Mucosa of stomach (tissue), 1 donor: Measurements from ENCODE around the gene RNF222.
A peak's percentile ranks its signal among the peaks of the same experiment; 100 is the strongest.

ENCODE experiments used
- H3K27me3 ChIP-seq: one replicate; pipeline ENCODE4 v1.7.0; 2013; ENCODE audit warnings: mild to moderate bottlenecking, low read length; ENCODE audit not compliant: control insufficient read depth, insufficient read depth
- H3K36me3 ChIP-seq: one replicate; pipeline ENCODE4 v1.7.0; 2013; ENCODE audit warnings: low read length; ENCODE audit not compliant: control insufficient read depth, insufficient read depth
- H3K4me1 ChIP-seq: one replicate; pipeline ENCODE4 v1.7.0; 2013; ENCODE audit warnings: mild to moderate bottlenecking, low read length; ENCODE audit not compliant: control insufficient read depth, insufficient read depth
- H3K4me3 ChIP-seq: one replicate; pipeline ENCODE4 v1.7.0; 2013; ENCODE audit warnings: low read length
- H3K9ac ChIP-seq: one replicate; pipeline ENCODE4 v1.7.0; 2013; ENCODE audit warnings: mild to moderate bottlenecking, low read length, moderate library complexity
- H3K9me3 ChIP-seq: one replicate; pipeline ENCODE4 v1.7.0; 2013; ENCODE audit warnings: mild to moderate bottlenecking, low read length, moderate library complexity; ENCODE audit not compliant: control insufficient read depth
- donor health status: Pancreatic carcinoma.

RNF222 gene

GRCh38 chr17:8397636-8398035 lies at the start of gene RNF222:
RNF222 (minus strand) TSS chr17:8397827; CDS start chr17:8393461, 4,366 bp downstream.
- Histone ChIP-seq H3K9ac (no peak within 1 kb of the TSS), H3K27me3 (peaks cover 37% of the 10 kb centered on the region), H3K36me3 (no peaks in the 10 kb centered on the region), H3K4me1 (no peaks in the 10 kb centered on the region), H3K9me3 (no peaks in the 10 kb centered on the region), H3K4me3 (no peak within 1 kb of the TSS)

GRCh38 chr17:8445536-8445935 lies 47.9 kb upstream of the RNF222 start:
- no peak overlapping the region for H3K4me3 ChIP-seq
- H3K9me3 ChIP-seq: no peaks in the 10 kb centered on the region
- H3K9ac ChIP-seq: no peak overlapping the region
- no peaks in the 10 kb centered on the region for H3K27me3 ChIP-seq
- no peaks in the 10 kb centered on the region for H3K4me1 ChIP-seq
- H3K36me3 ChIP-seq: no peaks in the 10 kb centered on the region

GRCh38 chr17:8444494-8444893 lies 46.9 kb upstream of the RNF222 start:
- no peaks in the 10 kb centered on the region for H3K36me3 ChIP-seq
- no peak overlapping the region for H3K4me3 ChIP-seq
- no peaks in the 10 kb centered on the region for H3K9me3 ChIP-seq
- H3K27me3 ChIP-seq: no peaks in the 10 kb centered on the region
- no peak overlapping the region for H3K9ac ChIP-seq
- no peaks in the 10 kb centered on the region for H3K4me1 ChIP-seq

- no peaks in the 10 kb centered on the region for H3K36me3 ChIP-seq
- no peaks in the 10 kb centered on the region for H3K4me1 ChIP-seq
Observed at GRCh38 chr17:8443756-8444155, 46.1 kb upstream of the RNF222 start.

GRCh38 chr17:8442310-8442709 lies 44.7 kb upstream of the RNF222 start:
- Histone ChIP-seq H3K4me1 (no peaks in the 10 kb centered on the region), H3K9me3 (no peaks in the 10 kb centered on the region), H3K27me3 (no peaks in the 10 kb centered on the region), H3K4me3 (no peak overlapping the region), H3K36me3 (no peaks in the 10 kb centered on the region), H3K9ac (no peak overlapping the region)

More at GRCh38 chr17:8443756-8444155, 46.1 kb upstream of the RNF222 start:
- Histone ChIP-seq H3K9me3 (no peaks in the 10 kb centered on the region), H3K27me3 (no peaks in the 10 kb centered on the region), H3K4me3 (no peak overlapping the region), H3K9ac (no peak overlapping the region)

- no peaks in the 10 kb centered on the region for H3K4me1 ChIP-seq
Observed at GRCh38 chr17:8441690-8442089, 44.1 kb upstream of the RNF222 start.

GRCh38 chr17:8439681-8440080 lies 42.1 kb upstream of the RNF222 start:
- no peaks in the 10 kb centered on the region for H3K9me3 ChIP-seq
- H3K27me3 ChIP-seq: no peaks in the 10 kb centered on the region
- H3K4me3 ChIP-seq: no peak overlapping the region
- no peaks in the 10 kb centered on the region for H3K4me1 ChIP-seq
- H3K36me3 ChIP-seq: no peaks in the 10 kb centered on the region
- no peak overlapping the region for H3K9ac ChIP-seq

More at GRCh38 chr17:8441690-8442089, 44.1 kb upstream of the RNF222 start:
- H3K27me3 ChIP-seq: no peaks in the 10 kb centered on the region
- no peak overlapping the region for H3K9ac ChIP-seq
- no peak overlapping the region for H3K4me3 ChIP-seq
- H3K36me3 ChIP-seq: no peaks in the 10 kb centered on the region
- H3K9me3 ChIP-seq: no peaks in the 10 kb centered on the region

GRCh38 chr17:8438441-8438840 lies 40.8 kb upstream of the RNF222 start:
- H3K27me3 ChIP-seq: no peaks in the 10 kb centered on the region
- no peaks in the 10 kb centered on the region for H3K36me3 ChIP-seq
- H3K4me3 ChIP-seq: no peak overlapping the region
- no peaks in the 10 kb centered on the region for H3K9me3 ChIP-seq
- no peaks in the 10 kb centered on the region for H3K4me1 ChIP-seq
- H3K9ac ChIP-seq: no peak overlapping the region

GRCh38 chr17:8436844-8437171 lies 39.2 kb upstream of the RNF222 start:
- Histone ChIP-seq H3K4me3 (peak overlapping the region; percentile 86), H3K36me3 (no peaks in the 10 kb centered on the region), H3K27me3 (no peaks in the 10 kb centered on the region), H3K4me1 (no peaks in the 10 kb centered on the region), H3K9me3 (no peaks in the 10 kb centered on the region), H3K9ac (peak overlapping the region; percentile 99)

- Histone ChIP-seq H3K27me3 (no peaks in the 10 kb centered on the region), H3K9me3 (no peaks in the 10 kb centered on the region), H3K4me1 (no peaks in the 10 kb centered on the region), H3K4me3 (peak overlapping the region; percentile 86), H3K9ac (peak overlapping the region; percentile 99), H3K36me3 (no peaks in the 10 kb centered on the region)
Observed at GRCh38 chr17:8436169-8436843, 38.7 kb upstream of the RNF222 start.

GRCh38 chr17:8435245-8436168 lies 37.9 kb upstream of the RNF222 start, which contains the start of gene NDEL1:
NDEL1 (plus strand) TSS chr17:8435884; CDS start chr17:8444272, 8,388 bp downstream.
- no peaks in the 10 kb centered on the region for H3K9me3 ChIP-seq
- no peaks in the 10 kb centered on the region for H3K27me3 ChIP-seq
- peak within 1 kb of the TSS; percentile 86 for H3K4me3 ChIP-seq
- H3K9ac ChIP-seq: peak within 1 kb of the TSS; percentile 99
- no peaks in the 10 kb centered on the region for H3K4me1 ChIP-seq
- no peaks in the 10 kb centered on the region for H3K36me3 ChIP-seq

GRCh38 chr17:8430966-8431365 lies 33.3 kb upstream of the RNF222 start:
- H3K4me3 ChIP-seq: no peak overlapping the region
- H3K36me3 ChIP-seq: no peaks in the 10 kb centered on the region
- H3K4me1 ChIP-seq: no peaks in the 10 kb centered on the region
- H3K9ac ChIP-seq: no peak overlapping the region
- no peaks in the 10 kb centered on the region for H3K9me3 ChIP-seq
- no peaks in the 10 kb centered on the region for H3K27me3 ChIP-seq
